ENCODE data around the gene PCDH12.

PCDH12 gene

GRCh38 chr5:141997358-141997960, 39.5 kb upstream of the PCDH12 start:
- no peak for TF ChIP-seq CTCF (IDR thresholded peaks at IDR 0.05; ENCODE audit: low read depth, low read length)
- DNase-seq (ENCODE audit: extremely low read depth, low read depth), result no peak

GRCh38 chr5:141995656-141996055, 37.7 kb upstream of the PCDH12 start:
- DNase-seq (ENCODE audit: extremely low read depth, low read depth), result no peak
- no peak for TF ChIP-seq CTCF (IDR thresholded peaks at IDR 0.05; ENCODE audit: low read depth, low read length)

GRCh38 chr5:141994511-141995136, 36.6 kb upstream of the PCDH12 start:
- no peak for TF ChIP-seq CTCF (IDR thresholded peaks at IDR 0.05; ENCODE audit: low read depth, low read length)

GRCh38 chr5:141992349-141992963, 34.5 kb upstream of the PCDH12 start:
- TF ChIP-seq CTCF (IDR thresholded peaks at IDR 0.05; ENCODE audit: low read depth, low read length), result peak; percentile 65
- no peak for DNase-seq (ENCODE audit: extremely low read depth, low read depth)

More at GRCh38 chr5:141994511-141995136, 36.6 kb upstream of the PCDH12 start:
- DNase-seq (ENCODE audit: extremely low read depth, low read depth), result no peak

- no peak for TF ChIP-seq CTCF (IDR thresholded peaks at IDR 0.05; ENCODE audit: low read depth, low read length)
- no peak for DNase-seq (ENCODE audit: extremely low read depth, low read depth)
Measured at GRCh38 chr5:141989720-141990119, 31.7 kb upstream of the PCDH12 start.

- no peak for TF ChIP-seq CTCF (IDR thresholded peaks at IDR 0.05; ENCODE audit: low read depth, low read length)
- DNase-seq (ENCODE audit: extremely low read depth, low read depth), result no peak
Measured at GRCh38 chr5:141986072-141986471, 28.1 kb upstream of the PCDH12 start.

- no peak for TF ChIP-seq CTCF (IDR thresholded peaks at IDR 0.05; ENCODE audit: low read depth, low read length)
Measured at GRCh38 chr5:141982626-141983025, 24.6 kb upstream of the PCDH12 start.

More at GRCh38 chr5:141982626-141983025, 24.6 kb upstream of the PCDH12 start:
- DNase-seq (ENCODE audit: extremely low read depth, low read depth), result no peak

Measured in AG09319 (cell line).